ENCODE results near the gene EMC10. TPM values are rescaled to one million over a fixed set of nuclear protein-coding genes. Genes with fewer than 3 reads are reported as not detected.

The EMC10 gene
- total and polyA plus RNA-seq, 2 of the 4 experiments (the other 2 are of a cell fraction), result 11.3 to 90.9 TPM

DNA sequence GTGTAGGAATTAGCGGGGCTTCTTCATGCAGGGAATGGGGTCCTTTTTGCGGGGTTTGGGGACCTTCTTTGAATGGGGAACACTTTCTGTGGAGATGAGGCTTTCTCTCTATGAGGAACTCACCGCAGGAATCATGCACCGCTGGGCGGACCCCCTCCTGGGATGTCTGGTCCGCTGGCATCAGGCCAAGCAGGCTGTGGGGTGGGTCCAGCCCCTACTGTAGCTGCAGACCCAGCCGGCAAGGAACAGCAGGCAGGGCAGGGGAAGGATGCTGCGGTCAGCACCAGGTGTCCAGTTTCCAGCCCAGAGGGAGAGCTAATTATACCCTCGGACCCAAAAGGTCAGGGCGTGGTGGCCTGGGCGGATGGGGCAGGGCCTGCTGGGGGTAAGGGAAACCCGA is 41.8 kb upstream of the EMC10 start:
- Histone ChIP-seq H3K14ac (replicated peaks; ENCODE audit: low read depth, low read length) (no peak overlapping the region), H2AK5ac (ENCODE audit: low read depth, low read length) (no peak overlapping the region), H3K4me1 (ENCODE audit: control insufficient read depth, insufficient read depth, low read length) (0 out of 2 replicates have a peak, but pooled peaks cover 3% of the 10 kb centered on the region), H3K79me1 (ENCODE audit: low read depth in 1 of 2, low read length in 2 of 2) (no peaks in the 10 kb centered on the region), H2BK20ac (ENCODE audit: low read depth, low read length) (no peak overlapping the region), H3K27me3 (ENCODE audit: control insufficient read depth, insufficient read depth, low read length) (peaks cover 31% of the 10 kb centered on the region), H4K20me1 (ENCODE audit: insufficient read depth, low read length) (no peaks in the 10 kb centered on the region), H2BK120ac (ENCODE audit: low read depth, low read length) (no peak overlapping the region), H3K4ac (ENCODE audit: low read depth, low read length) (no peak overlapping the region), H3K56ac (ENCODE audit: extremely low read depth, insufficient read depth, low read length) (no peak overlapping the region), H3K36me3 (ENCODE audit: control insufficient read depth, insufficient read depth, low read length) (no peaks in the 10 kb centered on the region), H2AK9ac (replicated peaks; ENCODE audit: low read depth, low read length, poor library complexity) (no peak overlapping the region), H3K23ac (ENCODE audit: low read depth, low read length) (no peak overlapping the region), H3K27ac (ENCODE audit: insufficient read depth, low read length) (no peak overlapping the region), H3K9me3 (ENCODE audit: control insufficient read depth, insufficient read depth, low read length) (no peaks in the 10 kb centered on the region), H4K5ac (ENCODE audit: low read depth, low read length) (no peak overlapping the region), H3K4me2 (ENCODE audit: low read depth, low read length) (no peak overlapping the region), H2AFZ (replicated peaks; ENCODE audit: low read length, poor library complexity) (no peak overlapping the region), H4K91ac (ENCODE audit: insufficient read depth, low read depth, low read length) (no peak overlapping the region), H3K4me3 (ENCODE audit: insufficient read depth, low read depth, low read length) (no peak overlapping the region), H4K8ac (ENCODE audit: low read depth in 2 of 2, low read length in 2 of 2) (no peak overlapping the region), H3K9me1 (ENCODE audit: insufficient read depth, low read length) (no peaks in the 10 kb centered on the region), H3K18ac (ENCODE audit: low read depth, low read length) (no peak overlapping the region), H2BK5ac (ENCODE audit: low read depth, low read length, poor library complexity, severe bottlenecking) (no peak overlapping the region), H3K9ac (ENCODE audit: low read depth, low read length) (no peak overlapping the region), H2BK15ac (ENCODE audit: low read depth, low read length) (no peak overlapping the region)
- in situ Hi-C loops (cut with MboI; ENCODE audit: low sequenced_read_pairs) (no loop called here), intact Hi-C loops (cut with micrococcal nuclease) (no loop called here), dilution Hi-C loops (cut with HindIII; ENCODE audit: low sequenced_read_pairs, unreplicated experiment) (no loop called here)
- ATAC-seq (ENCODE audit: low read depth) (no peak), DNase-seq (no peak)
- ChIA-PET CTCF (no interaction called here), POLR2A (ENCODE audit: unreplicated experiment) (no interaction called here)
- TF ChIP-seq MXI1 (IDR thresholded peaks at IDR 0.05; ENCODE audit: borderline replicate concordance, low read depth, low read length) (no peak), POLR2A (IDR thresholded peaks at IDR 0.05; ENCODE audit: low read depth, low read length) (no peak), SMC3 (IDR thresholded peaks at IDR 0.05; ENCODE audit: low read depth, low read length) (no peak), CEBPB (IDR thresholded peaks at IDR 0.05; ENCODE audit: low read depth, low read length) (no peak), RFX5 (IDR thresholded peaks at IDR 0.05; ENCODE audit: low read depth, low read length) (no peak), NFE2L2 (IDR thresholded peaks at IDR 0.05; ENCODE audit: low read depth, low read length) (no peak)
- TF ChIP-seq, protein P1, sequence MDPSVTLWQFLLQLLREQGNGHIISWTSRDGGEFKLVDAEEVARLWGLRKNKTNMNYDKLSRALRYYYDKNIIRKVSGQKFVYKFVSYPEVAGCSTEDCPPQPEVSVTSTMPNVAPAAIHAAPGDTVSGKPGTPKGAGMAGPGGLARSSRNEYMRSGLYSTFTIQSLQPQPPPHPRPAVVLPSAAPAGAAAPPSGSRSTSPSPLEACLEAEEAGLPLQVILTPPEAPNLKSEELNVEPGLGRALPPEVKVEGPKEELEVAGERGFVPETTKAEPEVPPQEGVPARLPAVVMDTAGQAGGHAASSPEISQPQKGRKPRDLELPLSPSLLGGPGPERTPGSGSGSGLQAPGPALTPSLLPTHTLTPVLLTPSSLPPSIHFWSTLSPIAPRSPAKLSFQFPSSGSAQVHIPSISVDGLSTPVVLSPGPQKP (IDR thresholded peaks at IDR 0.05; ENCODE audit: borderline replicate concordance, low read depth, low read length), result no peak
- WGBS, 2 experiments (ENCODE audit: extremely low coverage in 2 of 2, insufficient read length in 1 of 2), result no CpG with 5 or more reads among the region's 12 CpGs
- BruUV-seq (replicated peaks), result no TSS peak

All from IMR-90 (cell line).